Measurements from ENCODE around the gene ARHGDIB.

The ARHGDIB gene

GRCh38 chr12:14982991-14983390, 21.6 kb upstream of the ARHGDIB start:
- no peak for DNase-seq (ENCODE audit: low spot score)

- no peak for DNase-seq (ENCODE audit: low spot score)
Measured at GRCh38 chr12:14982562-14982961, 21.2 kb upstream of the ARHGDIB start.

GRCh38 chr12:14981049-14981448, 19.6 kb upstream of the ARHGDIB start:
- DNase-seq (ENCODE audit: low spot score), result no peak

GRCh38 chr12:14979468-14979867, 18.1 kb upstream of the ARHGDIB start:
- DNase-seq (ENCODE audit: low spot score), result no peak

GRCh38 chr12:14976658-14977057, 15.3 kb upstream of the ARHGDIB start:
- DNase-seq (ENCODE audit: low spot score), result no peak

- DNase-seq (ENCODE audit: low spot score), result no peak
Measured at GRCh38 chr12:14975457-14975856, 14.1 kb upstream of the ARHGDIB start.

- no peak for DNase-seq (ENCODE audit: low spot score)
Measured at GRCh38 chr12:14974633-14975032, 13.2 kb upstream of the ARHGDIB start.

- DNase-seq (ENCODE audit: low spot score), result no peak
Measured at GRCh38 chr12:14972816-14973215, 11.4 kb upstream of the ARHGDIB start, which contains the start of gene PDE6H. PDE6H (plus strand) TSS chr12:14973042; CDS start chr12:14978013, 4,971 bp downstream.

GRCh38 chr12:14970473-14970872, 9.1 kb upstream of the ARHGDIB start:
- DNase-seq (ENCODE audit: low spot score), result no peak

- no peak for DNase-seq (ENCODE audit: low spot score)
Measured at GRCh38 chr12:14968478-14968877, 7.1 kb upstream of the ARHGDIB start.

GRCh38 chr12:14965221-14965620, 3.8 kb upstream of the ARHGDIB start:
- no peak for DNase-seq (ENCODE audit: low spot score)

GRCh38 chr12:14964406-14964805, 3.0 kb upstream of the ARHGDIB start:
- no peak for DNase-seq (ENCODE audit: low spot score)

- DNase-seq (ENCODE audit: low spot score), result no peak
Measured at GRCh38 chr12:14963520-14963919, 2.1 kb upstream of the ARHGDIB start.

GRCh38 chr12:14962797-14963196, 1.4 kb upstream of the ARHGDIB start:
- no peak for DNase-seq (ENCODE audit: low spot score)

GRCh38 chr12:14962153-14962539, 745 bp upstream of the ARHGDIB start:
- no peak for DNase-seq (ENCODE audit: low spot score)

GRCh38 chr12:14960548-14961465, 594 bp downstream of the ARHGDIB start:
- DNase-seq (ENCODE audit: low spot score), result no peak

- no peak for DNase-seq (ENCODE audit: low spot score)
Measured at GRCh38 chr12:14959916-14960496, 1.4 kb downstream of the ARHGDIB start.

GRCh38 chr12:14959463-14959862, 1.9 kb downstream of the ARHGDIB start:
- no peak for DNase-seq (ENCODE audit: low spot score)

GRCh38 chr12:14959126-14959440, 2.3 kb downstream of the ARHGDIB start:
- no peak for DNase-seq (ENCODE audit: low spot score)

GRCh38 chr12:14958361-14959125, 2.9 kb downstream of the ARHGDIB start:
- DNase-seq (ENCODE audit: low spot score), result no peak

- no peak for DNase-seq (ENCODE audit: low spot score)
Measured at GRCh38 chr12:14957551-14958168, 3.7 kb downstream of the ARHGDIB start.

- DNase-seq (ENCODE audit: low spot score), result no peak
Measured at GRCh38 chr12:14956905-14957304, 4.5 kb downstream of the ARHGDIB start.
